Measurements from ENCODE around the gene PPP1R26. TPM values are rescaled to one million over a fixed set of nuclear protein-coding genes. Genes with fewer than 3 reads are reported as not detected.
A peak's percentile ranks its signal among the peaks of the same experiment; 100 is the strongest.
"Not testable (repeated sequence)": the region's sequence is repeated elsewhere in the genome, so short reads cannot be mapped to it uniquely, and the experiment has no call there.

PPP1R26 gene
- polyA plus RNA-seq, 3 donors = 0.56 to 4.7 (median 0.60) TPM

GRCh38 chr9:135512904-135513303 is 33.3 kb downstream of the PPP1R26 start:
- Histone ChIP-seq H3K79me2 (ENCODE audit: insufficient read depth, low read length) (no peaks in the 10 kb centered on the region), H3K9me3 (replicated peaks in 1 of 2; ENCODE audit: control insufficient read depth in 1 of 2, insufficient read depth in 1 of 2, low read length in 2 of 2) (peaks cover 0 to 6% of the 10 kb centered on the region in 2 donors), H3K4me1 (ENCODE audit: control insufficient read depth in 1 of 2, insufficient read depth in 2 of 2, low read length in 2 of 2) (no peaks in the 10 kb centered on the region), H3K36me3 (replicated peaks in 1 of 2; ENCODE audit: control insufficient read depth in 1 of 2, insufficient read depth in 2 of 2, low read length in 2 of 2) (no peaks in the 10 kb centered on the region), H3K4me2 (replicated peaks; ENCODE audit: extremely low read depth, low read length, poor library complexity, severe bottlenecking) (no peak overlapping the region), H3K9ac (ENCODE audit: insufficient read depth, low read length, poor library complexity, severe bottlenecking) (no peak overlapping the region), H2AFZ (ENCODE audit: insufficient read depth, low read depth, low read length, poor library complexity, severe bottlenecking) (no peak overlapping the region), H3K27me3 (ENCODE audit: control insufficient read depth in 2 of 2, insufficient read depth in 2 of 2, low read length in 2 of 2) (no peaks in the 10 kb centered on the region), H3K4me3 (replicated peaks in 1 of 3; ENCODE audit: low read depth in 2 of 3, low read length in 3 of 3) (no peak overlapping the region), H3K27ac (ENCODE audit: low read depth in 1 of 2, low read length in 2 of 2) (no peak overlapping the region), H4K20me1 (ENCODE audit: insufficient read depth, low read length) (no peaks in the 10 kb centered on the region)
- Mint-ChIP-seq H3K4me1 (peaks cover 5% of the 10 kb centered on the region), H3K9me3 (peaks cover 0 to 22% (median 11%) of the 10 kb centered on the region in 7 donors), H3K27ac (no peak overlapping the region), H3K36me3 (no peaks in the 10 kb centered on the region), H3K27me3 (ENCODE audit: low read depth in 3 of 3) (peaks cover 5 to 14% (median 9%) of the 10 kb centered on the region in 3 donors), H3K4me3 (peak overlapping the region in 1 of 2 donors; percentile 14)
- intact Hi-C loops (cut with micrococcal nuclease) = no loop called here
- WGBS (ENCODE audit: insufficient coverage) = 68% methylated on average over 4 of the region's 7 CpGs
- no peak for TF ChIP-seq CTCF (IDR thresholded peaks at IDR 0.05)
- no peak for DNase-seq

GRCh38 chr9:135513351-135513846 is 33.8 kb downstream of the PPP1R26 start:
- H3K9me3 Mint-ChIP-seq = peaks cover 0 to 17% (median 11%) of the 10 kb centered on the region in 7 donors

GRCh38 chr9:135513906-135514305 is 34.3 kb downstream of the PPP1R26 start:
- H3K4me3 ChIP-seq (replicated peaks in 1 of 3; ENCODE audit: low read depth in 2 of 3, low read length in 3 of 3); H3K27me3 ChIP-seq (ENCODE audit: control insufficient read depth in 2 of 2, insufficient read depth in 2 of 2, low read length in 2 of 2); H3K27ac ChIP-seq (ENCODE audit: low read depth in 1 of 2, low read length in 2 of 2); H3K27ac Mint-ChIP-seq; H3K4me3 Mint-ChIP-seq; H4K20me1 ChIP-seq (ENCODE audit: insufficient read depth, low read length); DNase-seq; H3K4me1 ChIP-seq (ENCODE audit: control insufficient read depth in 1 of 2, insufficient read depth in 2 of 2, low read length in 2 of 2); H3K9me3 ChIP-seq (replicated peaks in 1 of 2; ENCODE audit: control insufficient read depth in 1 of 2, insufficient read depth in 1 of 2, low read length in 2 of 2); H2AFZ ChIP-seq (ENCODE audit: insufficient read depth, low read depth, low read length, poor library complexity, severe bottlenecking); H3K9ac ChIP-seq (ENCODE audit: insufficient read depth, low read length, poor library complexity, severe bottlenecking); H3K36me3 Mint-ChIP-seq; H3K4me2 ChIP-seq (replicated peaks; ENCODE audit: extremely low read depth, low read length, poor library complexity, severe bottlenecking); H3K36me3 ChIP-seq (replicated peaks in 1 of 2; ENCODE audit: control insufficient read depth in 1 of 2, insufficient read depth in 2 of 2, low read length in 2 of 2); H3K79me2 ChIP-seq (ENCODE audit: insufficient read depth, low read length); intact Hi-C loops (cut with micrococcal nuclease); H3K4me1 Mint-ChIP-seq: not testable (repeated sequence)
- peaks cover 7 to 21% (median 16%) of the 10 kb centered on the region in 3 donors for H3K27me3 Mint-ChIP-seq (ENCODE audit: low read depth in 3 of 3)
- H3K9me3 Mint-ChIP-seq = peaks cover 0 to 13% (median 8%) of the 10 kb centered on the region in 7 donors
- WGBS (ENCODE audit: insufficient coverage) = no CpG with 5 or more reads among the region's 9 CpGs

More at GRCh38 chr9:135513351-135513846, 33.8 kb downstream of the PPP1R26 start:
- no peak for DNase-seq
- WGBS (ENCODE audit: insufficient coverage) = 91% methylated on average over 18 of the region's 19 CpGs
- H3K4me2 ChIP-seq (replicated peaks; ENCODE audit: extremely low read depth, low read length, poor library complexity, severe bottlenecking) = no peak overlapping the region
- peaks cover 0 to 6% of the 10 kb centered on the region in 2 donors for H3K9me3 ChIP-seq (replicated peaks in 1 of 2; ENCODE audit: control insufficient read depth in 1 of 2, insufficient read depth in 1 of 2, low read length in 2 of 2)
- H3K9ac ChIP-seq (ENCODE audit: insufficient read depth, low read length, poor library complexity, severe bottlenecking) = no peak overlapping the region
- H3K4me3 Mint-ChIP-seq = no peak overlapping the region
- peaks cover 5 to 18% (median 13%) of the 10 kb centered on the region in 3 donors for H3K27me3 Mint-ChIP-seq (ENCODE audit: low read depth in 3 of 3)
- H3K4me3 ChIP-seq (replicated peaks in 1 of 3; ENCODE audit: low read depth in 2 of 3, low read length in 3 of 3) = no peak overlapping the region
- H4K20me1 ChIP-seq (ENCODE audit: insufficient read depth, low read length) = no peaks in the 10 kb centered on the region
- H3K27ac Mint-ChIP-seq = peak overlapping the region in 2 of 7 donors; percentile 18 to 52
- no peaks in the 10 kb centered on the region for H3K27me3 ChIP-seq (ENCODE audit: control insufficient read depth in 2 of 2, insufficient read depth in 2 of 2, low read length in 2 of 2)
- intact Hi-C loops (cut with micrococcal nuclease) = no loop called here
- H3K4me1 Mint-ChIP-seq = peaks cover 5% of the 10 kb centered on the region
- no peak overlapping the region for H2AFZ ChIP-seq (ENCODE audit: insufficient read depth, low read depth, low read length, poor library complexity, severe bottlenecking)
- no peak overlapping the region for H3K27ac ChIP-seq (ENCODE audit: low read depth in 1 of 2, low read length in 2 of 2)
- no peaks in the 10 kb centered on the region for H3K4me1 ChIP-seq (ENCODE audit: control insufficient read depth in 1 of 2, insufficient read depth in 2 of 2, low read length in 2 of 2)
- no peaks in the 10 kb centered on the region for H3K36me3 ChIP-seq (replicated peaks in 1 of 2; ENCODE audit: control insufficient read depth in 1 of 2, insufficient read depth in 2 of 2, low read length in 2 of 2)
- H3K36me3 Mint-ChIP-seq = no peaks in the 10 kb centered on the region
- no peak for TF ChIP-seq CTCF (IDR thresholded peaks at IDR 0.05)
- no peaks in the 10 kb centered on the region for H3K79me2 ChIP-seq (ENCODE audit: insufficient read depth, low read length)

Measured in CD14-positive monocyte (primary cell).